GM19397 (cell line): ENCODE measurements around the gene GNS.
A peak's percentile ranks its signal among the peaks of the same experiment; 100 is the strongest.

Source experiments
- ATAC-seq: cut with Tn5 transposase; IDR thresholded peaks from one replicate; pipeline ENCODE4 v1.9.1; 2021; ENCODE audit warnings: mild to moderate bottlenecking, moderate library complexity; ENCODE audit not compliant: unreplicated experiment

Gene GNS

GRCh38 chr12:64678248-64678647, 81.0 kb downstream of the GNS start:
- ATAC-seq, result no peak

- no peak for ATAC-seq
These were observed 83.4 kb downstream of the GNS start for GRCh38 chr12:64675795-64676194.

- no peak for ATAC-seq
These were observed 84.8 kb downstream of the GNS start for GRCh38 chr12:64674367-64674922.

GRCh38 chr12:64673490-64674169, 85.6 kb downstream of the GNS start:
- ATAC-seq, result no peak

GRCh38 chr12:64672925-64673409, 86.2 kb downstream of the GNS start:
- ATAC-seq, result no peak

- no peak for ATAC-seq
These were observed 87.5 kb downstream of the GNS start for GRCh38 chr12:64671681-64672080.

- ATAC-seq, result no peak
These were observed 88.1 kb downstream of the GNS start for GRCh38 chr12:64670919-64671639.

- no peak for ATAC-seq
These were observed 89.2 kb downstream of the GNS start for GRCh38 chr12:64670019-64670418.

- peak; percentile 76 for ATAC-seq
These were observed 89.8 kb downstream of the GNS start for GRCh38 chr12:64669270-64669842.

- no peak for ATAC-seq
These were observed 91.4 kb downstream of the GNS start for GRCh38 chr12:64667793-64668192.

- ATAC-seq, result no peak
These were observed 92.9 kb downstream of the GNS start for GRCh38 chr12:64666054-64666914.

- ATAC-seq, result peak; percentile 36
These were observed 93.7 kb downstream of the GNS start for GRCh38 chr12:64665514-64665913.
